Upper lobe of left lung (tissue), 4 donors: ENCODE data around the gene ATXN3.

Experiments used
- EP300 ChIP-seq, 4 donors: sonication (generic); formaldehyde crosslinking; IDR thresholded peaks; one replicate each; pipeline ENCODE4 v1.5.1; 2017; ENCODE audit warnings: antibody characterized with exemption in 4 of 4, control low read depth in 2 of 4
- POLR2A ChIP-seq, 4 donors: fragments of 450-650 bp; IDR thresholded peaks; one replicate each; pipeline ENCODE4 v1.5.1; 2016 to 2017; ENCODE audit warnings: antibody characterized with exemption in 4 of 4, mild to moderate bottlenecking in 2 of 4
- POLR2AphosphoS5 ChIP-seq, 2 donors: sonication (generic); formaldehyde crosslinking; IDR thresholded peaks; one replicate each; pipeline ENCODE4 v1.5.1; 2017; ENCODE audit warnings: antibody characterized with exemption in 2 of 2
- TF ChIP-seq, protein P1 (sequence below), 6 experiments: fragments of 450-650 bp in 4 of 6; fragments of 200-600 bp in 2 of 6; sonication (generic) in 2 of 6; IDR thresholded peaks; one replicate each; pipeline ENCODE4 v1.5.1; 2016 to 2019; ENCODE audit warnings: antibody characterized with exemption in 6 of 6

- TF ChIP-seq, protein P1, sequence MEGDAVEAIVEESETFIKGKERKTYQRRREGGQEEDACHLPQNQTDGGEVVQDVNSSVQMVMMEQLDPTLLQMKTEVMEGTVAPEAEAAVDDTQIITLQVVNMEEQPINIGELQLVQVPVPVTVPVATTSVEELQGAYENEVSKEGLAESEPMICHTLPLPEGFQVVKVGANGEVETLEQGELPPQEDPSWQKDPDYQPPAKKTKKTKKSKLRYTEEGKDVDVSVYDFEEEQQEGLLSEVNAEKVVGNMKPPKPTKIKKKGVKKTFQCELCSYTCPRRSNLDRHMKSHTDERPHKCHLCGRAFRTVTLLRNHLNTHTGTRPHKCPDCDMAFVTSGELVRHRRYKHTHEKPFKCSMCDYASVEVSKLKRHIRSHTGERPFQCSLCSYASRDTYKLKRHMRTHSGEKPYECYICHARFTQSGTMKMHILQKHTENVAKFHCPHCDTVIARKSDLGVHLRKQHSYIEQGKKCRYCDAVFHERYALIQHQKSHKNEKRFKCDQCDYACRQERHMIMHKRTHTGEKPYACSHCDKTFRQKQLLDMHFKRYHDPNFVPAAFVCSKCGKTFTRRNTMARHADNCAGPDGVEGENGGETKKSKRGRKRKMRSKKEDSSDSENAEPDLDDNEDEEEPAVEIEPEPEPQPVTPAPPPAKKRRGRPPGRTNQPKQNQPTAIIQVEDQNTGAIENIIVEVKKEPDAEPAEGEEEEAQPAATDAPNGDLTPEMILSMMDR (IDR thresholded peaks at IDR 0.05) = no peak
- TF ChIP-seq POLR2A (IDR thresholded peaks at IDR 0.05) (no peak), EP300 (IDR thresholded peaks at IDR 0.05) (no peak), POLR2AphosphoS5 (IDR thresholded peaks at IDR 0.05) (no peak)
Measured at GRCh38 chr14:92105073-92105892, 1.1 kb downstream of the ATXN3 start.
